Osteoblast (primary cell): ENCODE measurements around the gene GNAL. TPM values are rescaled to one million over a fixed set of nuclear protein-coding genes. Genes with fewer than 3 reads are reported as not detected.

Experiments
- DNase-seq: peaks from one replicate; pipeline ENCODE4 v3.0.0; 2011; ENCODE audit warnings: low spot score, mixed read lengths; ENCODE audit not compliant: insufficient read length; ENCODE audit errors: missing footprints
- H2AFZ ChIP-seq: 2 replicates; pipeline ENCODE4 v1.6.0; 2011; ENCODE audit warnings: mild to moderate bottlenecking, low read length
- H3K27ac ChIP-seq: 2 replicates; pipeline ENCODE4 v1.5.1; 2011; ENCODE audit warnings: mild to moderate bottlenecking, low read depth, low read length, moderate library complexity
- H3K27me3 ChIP-seq: 2 replicates; pipeline ENCODE4 v1.6.0; 2012; ENCODE audit warnings: mild to moderate bottlenecking, control low read depth, inconsistent platforms, low read length, moderate library complexity; ENCODE audit not compliant: insufficient read depth
- H3K36me3 ChIP-seq: 2 replicates; pipeline ENCODE4 v1.5.1; 2011; ENCODE audit warnings: mild to moderate bottlenecking, low read length, control low read depth, moderate library complexity; ENCODE audit not compliant: insufficient read depth
- H3K4me1 ChIP-seq: 2 replicates; pipeline ENCODE4 v1.5.1; 2011; ENCODE audit warnings: mild to moderate bottlenecking, low read length, control low read depth, moderate library complexity; ENCODE audit not compliant: insufficient read depth
- H3K4me2 ChIP-seq: 2 replicates; pipeline ENCODE4 v1.6.0; 2011; ENCODE audit warnings: mild to moderate bottlenecking, low read length; ENCODE audit not compliant: insufficient read depth
- H3K4me3 ChIP-seq: fragments of 200-600 bp; sonication (generic); 3 replicates; pipeline ENCODE4 v1.5.1; 2012; ENCODE audit warnings: mild to moderate bottlenecking, low read length, inconsistent platforms; ENCODE audit not compliant: insufficient read depth
- H3K79me2 ChIP-seq: 2 replicates; pipeline ENCODE4 v1.6.0; 2012; ENCODE audit warnings: mild to moderate bottlenecking, low read length, control low read depth, inconsistent platforms; ENCODE audit not compliant: insufficient read depth
- H3K9me3 ChIP-seq: 2 replicates; pipeline ENCODE4 v1.5.1; 2011; ENCODE audit warnings: low read depth, low read length, control low read depth
- H4K20me1 ChIP-seq: 2 replicates; pipeline ENCODE4 v1.6.0; 2012; ENCODE audit warnings: mild to moderate bottlenecking, low read length, control low read depth; ENCODE audit not compliant: insufficient read depth
- total RNA-seq: library from RNA; depleted of rRNA; stranded (reverse); fragments of >200 nt; gene quantifications from 2 replicates; pipeline ENCODE4 v1.2.3, GENCODE V29; 2012
- TF ChIP-seq, protein P1 (sequence below): IDR thresholded peaks from 2 replicates; pipeline ENCODE4 v1.5.1; 2011; ENCODE audit warnings: mild to moderate bottlenecking, low read depth, low read length, moderate library complexity; ENCODE audit errors: extremely low read depth

The GNAL gene
- total RNA-seq, 1 donor: 0.72 TPM

DNA sequence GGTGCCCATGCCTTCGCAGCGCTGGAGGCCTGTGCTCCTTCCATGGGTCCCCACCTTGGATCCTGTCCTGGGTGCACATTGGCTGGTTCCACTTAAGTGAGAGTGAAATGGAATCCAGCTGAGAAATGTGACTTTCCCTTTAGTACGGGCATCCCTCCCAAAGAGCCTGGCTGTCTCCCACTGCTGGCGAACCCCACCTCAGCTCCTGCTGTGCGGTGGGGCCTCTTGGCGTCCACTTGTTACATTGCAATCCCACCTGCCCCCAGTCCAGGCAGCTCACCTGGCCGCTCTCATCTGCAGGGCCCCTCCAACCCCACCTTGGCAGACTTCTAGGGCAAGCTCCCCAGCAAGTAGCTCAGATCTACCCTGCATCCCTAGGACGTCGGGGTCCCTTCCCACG, 35.5 kb upstream of the GNAL start:
- H3K79me2 ChIP-seq: no peaks in the 10 kb centered on the region
- H3K36me3 ChIP-seq: no peaks in the 10 kb centered on the region
- H3K27me3 ChIP-seq: peaks cover 12% of the 10 kb centered on the region
- H3K4me3 ChIP-seq: no peak overlapping the region
- H3K27ac ChIP-seq: no peak overlapping the region
- no peak for DNase-seq
- TF ChIP-seq, protein P1, sequence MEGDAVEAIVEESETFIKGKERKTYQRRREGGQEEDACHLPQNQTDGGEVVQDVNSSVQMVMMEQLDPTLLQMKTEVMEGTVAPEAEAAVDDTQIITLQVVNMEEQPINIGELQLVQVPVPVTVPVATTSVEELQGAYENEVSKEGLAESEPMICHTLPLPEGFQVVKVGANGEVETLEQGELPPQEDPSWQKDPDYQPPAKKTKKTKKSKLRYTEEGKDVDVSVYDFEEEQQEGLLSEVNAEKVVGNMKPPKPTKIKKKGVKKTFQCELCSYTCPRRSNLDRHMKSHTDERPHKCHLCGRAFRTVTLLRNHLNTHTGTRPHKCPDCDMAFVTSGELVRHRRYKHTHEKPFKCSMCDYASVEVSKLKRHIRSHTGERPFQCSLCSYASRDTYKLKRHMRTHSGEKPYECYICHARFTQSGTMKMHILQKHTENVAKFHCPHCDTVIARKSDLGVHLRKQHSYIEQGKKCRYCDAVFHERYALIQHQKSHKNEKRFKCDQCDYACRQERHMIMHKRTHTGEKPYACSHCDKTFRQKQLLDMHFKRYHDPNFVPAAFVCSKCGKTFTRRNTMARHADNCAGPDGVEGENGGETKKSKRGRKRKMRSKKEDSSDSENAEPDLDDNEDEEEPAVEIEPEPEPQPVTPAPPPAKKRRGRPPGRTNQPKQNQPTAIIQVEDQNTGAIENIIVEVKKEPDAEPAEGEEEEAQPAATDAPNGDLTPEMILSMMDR: no peak
- H3K9me3 ChIP-seq: no peaks in the 10 kb centered on the region
- H3K4me2 ChIP-seq: no peak overlapping the region
- no peaks in the 10 kb centered on the region for H3K4me1 ChIP-seq
- no peak overlapping the region for H2AFZ ChIP-seq
- no peaks in the 10 kb centered on the region for H4K20me1 ChIP-seq

DNA sequence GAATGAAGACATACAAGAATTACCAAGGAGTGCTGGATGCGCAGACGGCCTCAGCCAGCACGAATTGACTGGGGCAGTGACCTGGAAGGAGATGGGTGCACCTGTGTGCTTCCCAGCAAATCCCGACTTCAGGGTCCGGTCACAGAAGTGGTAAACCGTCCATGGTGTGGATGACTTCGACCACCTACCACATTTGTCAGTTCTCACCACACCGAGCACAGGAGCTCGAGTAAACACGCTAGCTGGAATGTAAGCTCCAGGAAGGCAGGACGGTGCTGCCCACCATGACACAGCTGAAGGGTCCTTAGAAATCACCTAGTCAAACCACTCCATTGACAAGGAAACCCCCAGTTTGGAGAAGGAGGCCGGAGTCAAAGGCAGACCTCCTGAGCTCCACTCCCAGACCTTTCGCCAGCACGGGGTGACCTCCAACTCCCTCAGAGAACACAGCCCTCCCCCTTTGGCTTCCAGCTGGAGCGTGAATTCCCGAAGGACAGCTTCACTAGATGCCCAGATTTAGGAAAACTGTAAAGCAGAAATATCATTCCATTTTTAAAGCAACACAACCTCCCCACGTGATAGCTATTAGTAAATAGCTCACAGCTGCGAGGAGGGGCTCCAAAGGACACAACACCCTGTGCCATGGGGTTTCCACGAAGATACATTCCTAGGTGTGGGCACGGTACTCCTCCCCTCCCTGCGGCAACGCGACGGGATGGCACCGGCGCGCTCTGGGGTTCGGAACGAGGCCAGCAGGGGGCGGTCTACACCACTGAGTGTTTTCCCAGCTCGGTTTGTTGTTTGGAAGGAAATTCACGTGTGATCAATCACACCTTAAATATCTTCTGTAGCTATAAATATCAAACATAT, 34.1 kb upstream of the GNAL start:
- H3K4me1 ChIP-seq: no peaks in the 10 kb centered on the region
- H3K4me3 ChIP-seq: no peak overlapping the region
- peak; percentile 91 for DNase-seq
- H3K79me2 ChIP-seq: no peaks in the 10 kb centered on the region
- H3K27ac ChIP-seq: no peak overlapping the region
- H3K9me3 ChIP-seq: no peaks in the 10 kb centered on the region
- peaks cover 12% of the 10 kb centered on the region for H3K27me3 ChIP-seq
- peak overlapping the region; percentile 53 for H2AFZ ChIP-seq
- H3K36me3 ChIP-seq: no peaks in the 10 kb centered on the region
- TF ChIP-seq, protein P1: peak; percentile 82
- peak overlapping the region; percentile 19 for H3K4me2 ChIP-seq
- no peaks in the 10 kb centered on the region for H4K20me1 ChIP-seq

DNA sequence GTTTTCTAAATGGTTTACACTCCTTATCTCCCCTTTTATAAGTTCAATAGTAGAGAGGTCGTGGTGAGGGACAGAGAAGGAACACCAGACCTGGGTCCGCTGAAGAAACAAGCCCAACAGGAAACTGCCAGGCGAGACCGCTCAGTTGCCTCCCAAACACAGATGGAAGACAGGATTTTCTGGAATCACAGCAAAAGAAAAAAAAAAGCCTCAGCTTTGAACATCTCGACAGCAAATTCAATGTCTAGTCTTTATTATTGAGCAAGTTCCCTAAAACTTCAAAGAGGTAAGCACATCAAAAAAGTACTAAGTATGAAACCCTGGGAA, 33.5 kb upstream of the GNAL start:
- H3K4me3 ChIP-seq: no peak overlapping the region

DNA sequence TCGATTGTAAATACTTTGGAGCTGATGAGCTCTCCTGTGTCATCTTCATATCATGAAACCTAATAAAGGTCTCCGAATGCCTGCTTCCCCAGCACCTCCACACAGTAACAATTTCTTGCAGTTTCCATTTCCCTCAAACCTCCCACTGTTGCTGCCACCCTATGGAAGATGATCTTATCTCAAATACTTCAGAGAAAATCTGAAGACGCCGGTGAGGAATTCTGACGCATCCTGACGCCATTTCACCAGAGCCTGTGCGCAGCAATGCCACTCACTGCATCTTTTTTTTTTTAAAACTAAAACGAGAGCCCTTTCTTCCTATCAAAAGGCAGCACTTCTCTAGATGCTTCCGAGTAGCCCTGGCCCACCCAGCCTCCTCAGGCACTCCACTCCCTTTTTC, 31.9 kb upstream of the GNAL start:
- Histone ChIP-seq H3K4me1 (no peaks in the 10 kb centered on the region), H2AFZ (no peak overlapping the region), H3K79me2 (no peaks in the 10 kb centered on the region), H3K9me3 (no peaks in the 10 kb centered on the region), H3K4me2 (no peak overlapping the region), H3K4me3 (no peak overlapping the region), H4K20me1 (no peaks in the 10 kb centered on the region), H3K27ac (no peak overlapping the region), H3K27me3 (peaks cover 14% of the 10 kb centered on the region), H3K36me3 (no peaks in the 10 kb centered on the region)
- no peak for DNase-seq
- TF ChIP-seq, protein P1: no peak

More for the DNA sequence above, 33.5 kb upstream of the GNAL start:
- Histone ChIP-seq H3K27ac (no peak overlapping the region), H3K79me2 (no peaks in the 10 kb centered on the region), H3K4me1 (no peaks in the 10 kb centered on the region), H3K36me3 (no peaks in the 10 kb centered on the region), H3K27me3 (peaks cover 14% of the 10 kb centered on the region), H3K9me3 (no peaks in the 10 kb centered on the region), H4K20me1 (no peaks in the 10 kb centered on the region), H3K4me2 (peak overlapping the region; percentile 19), H2AFZ (peak overlapping the region; percentile 34)
- no peak for DNase-seq
- TF ChIP-seq, protein P1: no peak
